H9 (cell line): Measurements from ENCODE around the gene ZNF423. TPM values are rescaled to one million over a fixed set of nuclear protein-coding genes. Genes with fewer than 3 reads are reported as not detected.

Experiments
- DNase-seq: peaks from one replicate; pipeline ENCODE4 v3.0.0-alpha.2; 2017
- H2AFZ ChIP-seq: one replicate; pipeline ENCODE4 v1.6.1; 2013; ENCODE audit warnings: mild to moderate bottlenecking, low read length, control low read depth, moderate library complexity
- H2AK5ac ChIP-seq: 2 replicates; pipeline ENCODE4 v1.6.1; 2013; ENCODE audit warnings: low read length, control low read depth, mixed read lengths; ENCODE audit not compliant: insufficient read length
- H2BK120ac ChIP-seq: one replicate; pipeline ENCODE4 v1.6.1; 2013; ENCODE audit warnings: low read depth, mild to moderate bottlenecking, low read length, control low read depth, inconsistent platforms; ENCODE audit not compliant: poor library complexity, severe bottlenecking
- H2BK12ac ChIP-seq: 2 replicates; pipeline ENCODE4 v1.6.1; 2013; ENCODE audit warnings: low read length, control low read depth, mixed read lengths, low read depth; ENCODE audit not compliant: insufficient read length
- H2BK15ac ChIP-seq: 2 replicates; pipeline ENCODE4 v1.6.1; 2013; ENCODE audit warnings: low read depth, low read length, control low read depth
- H2BK20ac ChIP-seq: one replicate; pipeline ENCODE4 v1.6.1; 2013; ENCODE audit warnings: low read depth, mild to moderate bottlenecking, low read length, control low read depth, inconsistent platforms; ENCODE audit not compliant: poor library complexity, severe bottlenecking
- H2BK5ac ChIP-seq: 2 replicates; pipeline ENCODE4 v1.6.1; 2013; ENCODE audit warnings: low read length, control low read depth, mixed read lengths; ENCODE audit not compliant: insufficient read length
- H3K14ac ChIP-seq: 2 replicates; pipeline ENCODE4 v1.6.1; 2013; ENCODE audit warnings: low read length, control low read depth; ENCODE audit not compliant: insufficient read depth
- H3K18ac ChIP-seq: 2 replicates; pipeline ENCODE4 v1.6.1; 2013; ENCODE audit warnings: low read depth, mild to moderate bottlenecking, mixed read lengths, low read length, control low read depth; ENCODE audit not compliant: insufficient read length
- H3K23ac ChIP-seq: 2 replicates; pipeline ENCODE4 v1.6.1; 2013; ENCODE audit warnings: low read length, control low read depth, mixed read lengths, low read depth; ENCODE audit not compliant: insufficient read length
- H3K23me2 ChIP-seq: 2 replicates; pipeline ENCODE4 v1.6.1; 2013; ENCODE audit warnings: low read depth, mild to moderate bottlenecking, mixed read lengths, low read length, control low read depth; ENCODE audit not compliant: insufficient read length, poor library complexity, severe bottlenecking
- H3K27ac ChIP-seq: 2 replicates; pipeline ENCODE4 v1.5.1; 2013; ENCODE audit warnings: low read length, control low read depth, mixed read lengths, low read depth; ENCODE audit not compliant: insufficient read length
- H3K27me3 ChIP-seq: 2 replicates; pipeline ENCODE4 v1.6.1; 2013; ENCODE audit warnings: low read length, control low read depth, inconsistent platforms; ENCODE audit not compliant: insufficient read depth
- H3K4ac ChIP-seq: 2 replicates; pipeline ENCODE4 v1.6.1; 2013; ENCODE audit warnings: low read depth, mild to moderate bottlenecking, control low read depth, inconsistent platforms, low read length, moderate library complexity
- H3K4me1 ChIP-seq: 2 replicates; pipeline ENCODE4 v1.6.1; 2013; ENCODE audit warnings: low read length, control low read depth, inconsistent platforms; ENCODE audit not compliant: insufficient read depth
- H3K4me2 ChIP-seq: 2 replicates; pipeline ENCODE4 v1.6.1; 2013; ENCODE audit warnings: low read length, control low read depth, mixed read lengths; ENCODE audit not compliant: insufficient read length, insufficient read depth
- H3K56ac ChIP-seq: 2 replicates; pipeline ENCODE4 v1.6.1; 2013; ENCODE audit warnings: low read depth, mild to moderate bottlenecking, mixed read lengths, low read length, control low read depth; ENCODE audit not compliant: insufficient read length
- H3K79me1 ChIP-seq: 2 replicates; pipeline ENCODE4 v1.6.1; 2013; ENCODE audit warnings: low read depth, mild to moderate bottlenecking, moderate library complexity, low read length, control low read depth, inconsistent platforms; ENCODE audit not compliant: insufficient read depth, poor library complexity, severe bottlenecking
- H3K79me2 ChIP-seq: 2 replicates; pipeline ENCODE4 v1.6.1; 2013; ENCODE audit warnings: low read length, control low read depth, inconsistent platforms; ENCODE audit not compliant: insufficient read depth
- H3K9ac ChIP-seq: 2 replicates; pipeline ENCODE4 v1.6.1; 2013; ENCODE audit warnings: low read length, control low read depth, mixed read lengths; ENCODE audit not compliant: insufficient read length; ENCODE audit errors: extremely low read depth
- H3K9me3 ChIP-seq: one replicate; pipeline ENCODE4 v1.6.1; 2013; ENCODE audit warnings: low read depth, low read length, inconsistent platforms; ENCODE audit not compliant: control insufficient read depth
- H3T11ph ChIP-seq: one replicate; pipeline ENCODE4 v1.6.1; 2013; ENCODE audit warnings: mild to moderate bottlenecking, low read length, control low read depth, inconsistent platforms
- H4K20me1 ChIP-seq: one replicate; pipeline ENCODE4 v1.6.1; 2013; ENCODE audit not compliant: control insufficient read depth, insufficient read length, insufficient read depth
- H4K5ac ChIP-seq: 2 replicates; pipeline ENCODE4 v1.6.1; 2013; ENCODE audit warnings: low read depth, mild to moderate bottlenecking, mixed read lengths, low read length, control low read depth; ENCODE audit not compliant: insufficient read length
- H4K8ac ChIP-seq: replicated peaks from 2 replicates; pipeline ENCODE4 v1.6.1; 2013; ENCODE audit warnings: low read length, control low read depth, mixed read lengths, low read depth; ENCODE audit not compliant: insufficient read length
- H4K91ac ChIP-seq: 2 replicates; pipeline ENCODE4 v1.6.1; 2013; ENCODE audit warnings: low read depth, mild to moderate bottlenecking, moderate library complexity, mixed read lengths, low read length, control low read depth; ENCODE audit not compliant: insufficient read length
- H3K27ac Mint-ChIP-seq, 3 experiments: 2 replicates in 2 of 3; 3 replicates in 1 of 3; pipeline ENCODE4 v1.8.0; 2020 to 2021; ENCODE audit warnings: mixed read lengths in 3 of 3, mild to moderate bottlenecking in 1 of 3, moderate library complexity in 1 of 3
- H3K27me3 Mint-ChIP-seq: 2 replicates; pipeline ENCODE4 v1.8.0; 2021; ENCODE audit warnings: low read depth, mild to moderate bottlenecking, moderate library complexity, mixed read lengths
- H3K36me3 Mint-ChIP-seq, 3 experiments: 2 replicates in 2 of 3; 3 replicates in 1 of 3; pipeline ENCODE4 v1.8.0; 2020 to 2021; ENCODE audit warnings: low read depth in 3 of 3, mixed read lengths in 3 of 3; ENCODE audit not compliant: insufficient read depth in 1 of 3
- H3K4me1 Mint-ChIP-seq, 2 experiments: 2 replicates each; pipeline ENCODE4 v1.8.0; 2020; ENCODE audit warnings: mixed read lengths in 2 of 2
- H3K4me3 Mint-ChIP-seq, 2 experiments: 2 replicates in 1 of 2; 3 replicates in 1 of 2; pipeline ENCODE4 v1.8.0; 2020 to 2021; ENCODE audit warnings: mild to moderate bottlenecking in 2 of 2, mixed read lengths in 2 of 2, moderate library complexity in 1 of 2
- H3K9me3 Mint-ChIP-seq, 2 experiments: 2 replicates in 1 of 2; 3 replicates in 1 of 2; pipeline ENCODE4 v1.8.0; 2020; ENCODE audit warnings: mild to moderate bottlenecking in 2 of 2, mixed read lengths in 2 of 2, moderate library complexity in 1 of 2
- WGBS: extraction: QIAGEN DNeasy Blood & Tissue Kit; methylation state at CpG from one replicate; pipeline ENCODE4 v1.1.7; 2013; ENCODE audit warnings: missing lambda C conversion rate, low lambda C conversion rate, mixed read lengths; ENCODE audit not compliant: insufficient read length; ENCODE audit errors: extremely low coverage; 5-methylcytosine and 5-hydroxymethylcytosine counted together
- total RNA-seq: library from RNA; stranded (reverse); gene quantifications from 2 replicates; pipeline ENCODE4 v1.2.1, GENCODE V29; 2021
- TF ChIP-seq, protein P1 (sequence below): fragments of 200-600 bp; sonication (generic); conservative IDR thresholded peaks from 3 replicates; pipeline ENCODE4 v1.8.0; 2021; ENCODE audit warnings: antibody characterized with exemption, mild to moderate bottlenecking

ZNF423 gene
- total RNA-seq, 1 experiment from 2014 or later = 51.5 TPM

DNA sequence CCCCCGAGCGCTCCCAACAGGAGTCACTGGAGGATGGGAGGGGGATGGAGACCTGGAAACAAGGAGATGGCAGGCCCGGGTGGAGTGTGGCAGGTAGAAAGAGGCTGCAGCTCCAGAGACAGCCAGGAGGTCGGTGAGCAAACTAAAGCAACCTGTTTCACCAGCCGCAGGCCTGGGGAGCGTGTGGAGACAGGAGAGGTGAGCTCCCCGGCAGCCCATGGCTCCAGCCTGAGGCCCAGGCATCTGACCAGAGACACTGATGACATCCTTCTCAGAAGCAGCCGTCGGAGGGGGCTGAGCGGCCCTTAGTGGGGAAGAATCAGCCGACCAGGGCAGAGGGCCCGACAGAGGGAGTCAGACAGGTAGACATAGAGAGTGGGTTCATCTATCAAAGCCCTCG is 165.1 kb downstream of the ZNF423 start:
- H3K9ac ChIP-seq = no peak overlapping the region
- no peak overlapping the region for H4K91ac ChIP-seq
- H3K4ac ChIP-seq = no peak overlapping the region
- no peaks in the 10 kb centered on the region; the same call in 1 of the 2 replicates for H3K27me3 Mint-ChIP-seq
- H3K27ac Mint-ChIP-seq = peak overlapping the region; percentile 15 to 94 (median 52); a peak in 4 of 7 replicates
- H4K20me1 ChIP-seq = no peaks in the 10 kb centered on the region
- H3K23me2 ChIP-seq = no peaks in the 10 kb centered on the region
- H3K4me1 Mint-ChIP-seq = peaks cover 42 to 43% of the 10 kb centered on the region in 2 experiments
- no peak overlapping the region for H2AK5ac ChIP-seq
- no peak overlapping the region for H3K27ac ChIP-seq
- DNase-seq = no peak
- no peak overlapping the region for H4K5ac ChIP-seq
- no peaks in the 10 kb centered on the region for H3K9me3 Mint-ChIP-seq
- no peak overlapping the region for H3K56ac ChIP-seq
- no peak overlapping the region for H3T11ph ChIP-seq
- no peaks in the 10 kb centered on the region for H3K9me3 ChIP-seq
- H3K4me1 ChIP-seq = peaks cover 2% of the 10 kb centered on the region; the same call in 1 of the 2 replicates
- H3K18ac ChIP-seq = no peak overlapping the region
- H3K14ac ChIP-seq = no peak overlapping the region
- H2AFZ ChIP-seq = no peak overlapping the region
- no peak overlapping the region for H2BK15ac ChIP-seq
- peaks cover 0 to 14% (median 4%) of the 10 kb centered on the region in 3 experiments; a peak in 4 of 7 replicates for H3K36me3 Mint-ChIP-seq
- no peaks in the 10 kb centered on the region for H3K79me1 ChIP-seq
- no peak overlapping the region for H2BK120ac ChIP-seq
- no peaks in the 10 kb centered on the region for H3K79me2 ChIP-seq
- no peak overlapping the region for H3K4me2 ChIP-seq
- H2BK5ac ChIP-seq = no peak overlapping the region
- H2BK12ac ChIP-seq = no peak overlapping the region
- no peak overlapping the region for H3K4me3 Mint-ChIP-seq
- WGBS = no CpG with 5 or more reads among the region's 13 CpGs
- H2BK20ac ChIP-seq = no peak overlapping the region
- TF ChIP-seq, protein P1, sequence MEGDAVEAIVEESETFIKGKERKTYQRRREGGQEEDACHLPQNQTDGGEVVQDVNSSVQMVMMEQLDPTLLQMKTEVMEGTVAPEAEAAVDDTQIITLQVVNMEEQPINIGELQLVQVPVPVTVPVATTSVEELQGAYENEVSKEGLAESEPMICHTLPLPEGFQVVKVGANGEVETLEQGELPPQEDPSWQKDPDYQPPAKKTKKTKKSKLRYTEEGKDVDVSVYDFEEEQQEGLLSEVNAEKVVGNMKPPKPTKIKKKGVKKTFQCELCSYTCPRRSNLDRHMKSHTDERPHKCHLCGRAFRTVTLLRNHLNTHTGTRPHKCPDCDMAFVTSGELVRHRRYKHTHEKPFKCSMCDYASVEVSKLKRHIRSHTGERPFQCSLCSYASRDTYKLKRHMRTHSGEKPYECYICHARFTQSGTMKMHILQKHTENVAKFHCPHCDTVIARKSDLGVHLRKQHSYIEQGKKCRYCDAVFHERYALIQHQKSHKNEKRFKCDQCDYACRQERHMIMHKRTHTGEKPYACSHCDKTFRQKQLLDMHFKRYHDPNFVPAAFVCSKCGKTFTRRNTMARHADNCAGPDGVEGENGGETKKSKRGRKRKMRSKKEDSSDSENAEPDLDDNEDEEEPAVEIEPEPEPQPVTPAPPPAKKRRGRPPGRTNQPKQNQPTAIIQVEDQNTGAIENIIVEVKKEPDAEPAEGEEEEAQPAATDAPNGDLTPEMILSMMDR = no peak
- no peak overlapping the region for H4K8ac ChIP-seq
- no peak overlapping the region for H3K23ac ChIP-seq
- H3K27me3 ChIP-seq = no peaks in the 10 kb centered on the region
